Mammary epithelial cell (primary cell): Measurements from ENCODE around the gene BMX.

Experiments
- CTCF ChIP-seq, 2 donors: IDR thresholded peaks in 1 of 2; conservative IDR thresholded peaks in 1 of 2; 2 replicates each; pipeline ENCODE4 v1.5.1; 2011 to 2012; ENCODE audit warnings: inconsistent platforms in 2 of 2, low read length in 2 of 2, mild to moderate bottlenecking in 2 of 2, control low read depth in 1 of 2, low read depth in 1 of 2; ENCODE audit not compliant: insufficient read depth in 1 of 2; ENCODE audit errors: extremely low read depth in 1 of 2
- EZH2 ChIP-seq: IDR thresholded peaks from 2 replicates; pipeline ENCODE4 v1.6.1; 2012; ENCODE audit warnings: low read length, inconsistent platforms, borderline replicate concordance

DNA sequence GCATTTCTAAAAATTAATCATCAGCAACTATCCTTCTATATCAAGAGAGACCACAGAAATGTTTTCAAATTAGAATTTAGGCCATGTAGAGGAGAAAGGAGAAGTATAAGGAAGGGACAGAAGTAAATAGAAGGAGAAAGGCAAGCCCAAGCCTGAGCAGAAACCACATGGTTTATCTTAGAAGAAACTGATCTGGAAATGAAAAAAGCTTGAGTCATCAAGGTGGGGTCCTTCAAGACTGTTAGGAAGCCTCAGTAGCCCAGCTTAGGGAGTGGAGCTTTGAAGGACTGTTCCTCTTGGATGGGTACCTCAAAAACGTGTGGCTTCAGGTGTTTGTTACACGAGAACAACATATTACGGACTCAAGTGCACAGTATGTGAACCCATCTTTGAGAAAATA lies 4.5 kb downstream of the BMX start:
- no peak for TF ChIP-seq CTCF (conservative IDR thresholded peaks at IDR 0.05 in 1 of 2, IDR thresholded peaks at IDR 0.05 in 1 of 2; ENCODE audit: extremely low read depth in 1 of 2, insufficient read depth in 1 of 2, low read depth in 1 of 2, low read length in 2 of 2)
- no peak for TF ChIP-seq EZH2
